Mesothelial cell of epicardium (in vitro differentiated cells): ENCODE data around the gene UCP1. TPM values are rescaled to one million over a fixed set of nuclear protein-coding genes. Genes with fewer than 3 reads are reported as not detected.
A peak's percentile ranks its signal among the peaks of the same experiment; 100 is the strongest.

Source experiments
- DNase-seq, 2 experiments: peaks; one replicate each; pipeline ENCODE4 v3.0.0; 2021; ENCODE audit warnings: low spot score in 2 of 2; ENCODE audit not compliant: unreplicated experiment in 2 of 2
- H3K27ac Mint-ChIP-seq: 2 replicates; pipeline ENCODE4 v1.8.0; 2021; ENCODE audit warnings: mixed read lengths
- H3K27me3 Mint-ChIP-seq: 2 replicates; pipeline ENCODE4 v1.8.0; 2021; ENCODE audit warnings: low read depth, mixed read lengths
- H3K36me3 Mint-ChIP-seq: 2 replicates; pipeline ENCODE4 v1.8.0; 2021; ENCODE audit warnings: mixed read lengths
- H3K4me1 Mint-ChIP-seq: 2 replicates; pipeline ENCODE4 v1.8.0; 2021; ENCODE audit warnings: mixed read lengths
- H3K4me3 Mint-ChIP-seq: 2 replicates; pipeline ENCODE4 v1.8.0; 2021; ENCODE audit warnings: mild to moderate bottlenecking, moderate library complexity, mixed read lengths
- H3K9me3 Mint-ChIP-seq: 2 replicates; pipeline ENCODE4 v1.8.0; 2021; ENCODE audit warnings: mixed read lengths
- CTCF ChIP-seq: fragments of 200-600 bp; sonication (generic); IDR thresholded peaks from one replicate; pipeline ENCODE4 v1.5.0; 2021; ENCODE audit warnings: antibody characterized with exemption; ENCODE audit not compliant: unreplicated experiment
- total RNA-seq: library from RNA; stranded (reverse); gene quantifications from 3 replicates; pipeline ENCODE4 v1.2.1, GENCODE V29; 2021

Gene UCP1
- total RNA-seq, 1 donor from 2014 or later, result not detected

DNA sequence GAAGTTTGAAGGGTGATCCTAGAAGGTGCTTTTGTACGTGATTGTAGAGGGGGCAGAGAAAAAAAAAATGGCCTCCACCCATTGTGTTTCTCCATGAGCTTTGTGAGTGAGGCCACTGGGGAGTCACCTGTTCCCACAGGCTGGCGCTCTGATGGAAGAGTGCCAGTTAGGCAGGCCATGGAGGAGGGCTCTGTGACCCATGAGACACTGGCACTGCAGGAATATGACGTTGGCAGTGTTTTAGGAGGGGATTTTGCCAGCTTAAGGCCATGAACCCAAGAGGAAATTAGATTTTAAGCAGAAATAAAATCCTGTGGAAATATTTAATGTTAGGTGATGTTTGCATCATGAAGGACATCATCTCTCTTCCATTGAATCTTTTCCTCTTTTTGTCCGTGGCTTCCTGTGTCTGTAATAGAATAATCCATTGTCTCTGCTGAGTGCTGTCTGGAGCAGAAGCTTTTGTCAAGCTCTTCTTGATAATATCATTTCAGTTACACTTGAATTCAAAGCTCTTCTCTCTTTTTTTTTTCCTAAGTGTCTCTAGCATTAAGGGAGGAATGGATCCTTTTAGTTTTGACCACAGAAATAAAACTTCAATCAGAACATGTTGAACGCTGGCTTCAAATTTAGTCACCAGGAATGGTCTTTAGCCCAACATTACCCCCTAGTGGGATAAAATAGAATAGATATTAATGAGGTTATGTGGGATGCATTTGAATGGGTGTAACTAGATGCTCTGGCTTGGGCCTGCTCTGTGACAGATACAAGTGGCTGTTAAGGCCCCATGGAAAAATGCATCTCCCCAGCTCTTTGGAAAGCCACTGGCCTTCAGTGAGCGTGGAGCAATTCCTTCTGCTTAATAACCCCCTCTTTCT lies 41.0 kb upstream of the UCP1 start:
- Mint-ChIP-seq H3K4me1 (peaks cover 7% of the 10 kb centered on the region), H3K4me3 (no peak overlapping the region), H3K27me3 (no peaks in the 10 kb centered on the region), H3K27ac (no peak overlapping the region), H3K9me3 (no peaks in the 10 kb centered on the region), H3K36me3 (no peaks in the 10 kb centered on the region)
- no peak for DNase-seq
- peak; percentile 63 for TF ChIP-seq CTCF

DNA sequence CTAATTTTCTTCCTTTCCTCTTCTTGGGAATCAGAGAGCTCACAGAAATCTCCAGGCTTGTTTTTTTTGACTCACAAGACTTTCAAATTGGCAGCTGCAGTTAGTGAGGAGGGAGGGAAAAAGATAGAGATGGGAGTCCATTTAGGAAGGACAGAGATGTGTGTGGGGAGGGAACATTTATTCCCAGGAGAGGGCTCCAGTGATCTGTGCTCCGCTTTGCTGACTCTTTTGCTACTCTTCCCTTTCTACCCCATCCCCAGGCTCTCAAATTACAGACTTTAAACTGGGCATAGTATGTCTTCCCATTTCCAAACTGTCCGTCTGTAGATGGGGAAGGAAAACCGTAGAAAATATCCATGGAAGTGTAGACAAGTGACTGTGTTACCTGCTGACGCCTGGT lies 39.1 kb upstream of the UCP1 start:
- Mint-ChIP-seq H3K4me3 (no peak overlapping the region), H3K27me3 (no peaks in the 10 kb centered on the region), H3K27ac (no peak overlapping the region), H3K36me3 (no peaks in the 10 kb centered on the region), H3K9me3 (no peaks in the 10 kb centered on the region), H3K4me1 (peaks cover 7% of the 10 kb centered on the region)
- TF ChIP-seq CTCF, result no peak
- no peak for DNase-seq

GRCh38 chr4:140604544-140604943 lies 35.8 kb upstream of the UCP1 start:
- no peaks in the 10 kb centered on the region for H3K27me3 Mint-ChIP-seq
- DNase-seq, result no peak
- no peak overlapping the region for H3K27ac Mint-ChIP-seq
- H3K4me3 Mint-ChIP-seq, result no peak overlapping the region
- no peak for TF ChIP-seq CTCF
- peaks cover 18% of the 10 kb centered on the region for H3K4me1 Mint-ChIP-seq
- no peaks in the 10 kb centered on the region for H3K36me3 Mint-ChIP-seq
- no peaks in the 10 kb centered on the region for H3K9me3 Mint-ChIP-seq

DNA sequence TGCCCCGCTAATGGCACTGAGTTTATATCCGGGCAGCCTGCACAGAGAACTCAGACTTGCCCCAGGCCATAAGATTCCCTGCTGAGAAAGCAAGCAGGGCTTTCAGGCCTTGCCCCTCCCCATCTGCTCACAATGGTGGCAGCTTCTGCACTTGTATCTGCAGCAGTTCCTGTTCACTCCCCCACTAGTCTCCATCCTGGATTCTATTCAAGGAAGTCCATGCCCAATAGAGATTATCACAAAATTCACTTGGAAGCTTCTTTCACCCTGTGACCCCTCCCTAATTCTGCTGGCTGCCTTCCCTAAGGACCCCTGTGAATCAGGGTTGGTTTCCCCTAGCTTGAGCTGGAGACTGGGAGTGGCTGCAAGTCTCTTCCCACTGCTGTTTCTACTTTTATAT lies 34.5 kb upstream of the UCP1 start:
- H3K9me3 Mint-ChIP-seq, result no peaks in the 10 kb centered on the region
- TF ChIP-seq CTCF, result no peak
- no peak for DNase-seq
- H3K27ac Mint-ChIP-seq, result no peak overlapping the region
- H3K36me3 Mint-ChIP-seq, result no peaks in the 10 kb centered on the region
- peaks cover 18% of the 10 kb centered on the region for H3K4me1 Mint-ChIP-seq
- no peak overlapping the region for H3K4me3 Mint-ChIP-seq
- no peaks in the 10 kb centered on the region for H3K27me3 Mint-ChIP-seq

DNA sequence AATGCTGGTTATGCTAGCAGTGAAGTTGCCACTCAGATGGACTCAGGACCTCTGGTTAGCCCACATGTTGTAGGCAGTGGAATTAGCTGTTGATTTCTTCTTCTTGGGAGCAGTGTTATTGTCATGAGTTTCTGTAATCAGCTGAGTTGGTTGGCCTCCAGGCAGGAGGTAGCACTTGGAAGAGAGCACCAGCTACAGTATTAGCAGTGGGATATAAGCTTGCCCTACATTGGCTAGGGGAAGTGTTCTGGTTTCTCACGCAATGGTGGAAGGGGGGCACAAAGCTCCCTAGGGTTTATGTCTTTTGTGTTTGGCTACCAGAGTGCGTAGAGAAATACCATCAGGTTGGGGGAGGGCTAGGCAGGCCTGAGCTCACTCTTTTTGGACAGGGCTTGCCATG lies 34.0 kb upstream of the UCP1 start:
- no peak for DNase-seq
- no peaks in the 10 kb centered on the region for H3K36me3 Mint-ChIP-seq
- H3K4me1 Mint-ChIP-seq, result peaks cover 18% of the 10 kb centered on the region
- H3K27ac Mint-ChIP-seq, result no peak overlapping the region
- H3K4me3 Mint-ChIP-seq, result no peak overlapping the region
- no peaks in the 10 kb centered on the region for H3K9me3 Mint-ChIP-seq
- H3K27me3 Mint-ChIP-seq, result no peaks in the 10 kb centered on the region
- no peak for TF ChIP-seq CTCF
